ENCODE data around the gene SLA2. TPM values are rescaled to one million over a fixed set of nuclear protein-coding genes. Genes with fewer than 3 reads are reported as not detected.

Gene SLA2
- total RNA-seq, 4 donors from 2014 or later = 0.13 to 0.50 (median 0.28) TPM

DNA sequence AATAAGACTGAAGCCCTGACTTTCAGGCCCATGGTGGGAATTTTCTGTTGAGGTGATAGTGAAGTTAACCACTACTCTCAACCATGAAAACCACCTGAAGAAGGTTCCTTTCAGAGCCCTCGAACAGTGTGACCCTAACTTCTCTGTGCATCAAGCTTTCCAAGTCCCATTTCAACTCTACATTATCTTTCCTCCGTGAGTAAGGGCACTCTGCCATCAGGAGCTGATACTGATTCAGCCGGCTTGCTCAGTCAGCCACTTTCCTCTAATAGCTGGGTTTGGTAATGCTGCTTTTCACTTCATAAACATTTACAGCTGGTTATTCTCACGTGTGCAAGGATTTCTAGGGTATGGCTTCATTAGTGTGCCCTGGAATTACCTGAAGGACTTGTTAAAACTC lies 10.7 kb upstream of the SLA2 start:
- H3K27me3 ChIP-seq = no peaks in the 10 kb centered on the region
- no peaks in the 10 kb centered on the region for H3K9me3 ChIP-seq
- TF ChIP-seq POLR2A (IDR thresholded peaks at IDR 0.05) = no peak
- TF ChIP-seq, protein P1, sequence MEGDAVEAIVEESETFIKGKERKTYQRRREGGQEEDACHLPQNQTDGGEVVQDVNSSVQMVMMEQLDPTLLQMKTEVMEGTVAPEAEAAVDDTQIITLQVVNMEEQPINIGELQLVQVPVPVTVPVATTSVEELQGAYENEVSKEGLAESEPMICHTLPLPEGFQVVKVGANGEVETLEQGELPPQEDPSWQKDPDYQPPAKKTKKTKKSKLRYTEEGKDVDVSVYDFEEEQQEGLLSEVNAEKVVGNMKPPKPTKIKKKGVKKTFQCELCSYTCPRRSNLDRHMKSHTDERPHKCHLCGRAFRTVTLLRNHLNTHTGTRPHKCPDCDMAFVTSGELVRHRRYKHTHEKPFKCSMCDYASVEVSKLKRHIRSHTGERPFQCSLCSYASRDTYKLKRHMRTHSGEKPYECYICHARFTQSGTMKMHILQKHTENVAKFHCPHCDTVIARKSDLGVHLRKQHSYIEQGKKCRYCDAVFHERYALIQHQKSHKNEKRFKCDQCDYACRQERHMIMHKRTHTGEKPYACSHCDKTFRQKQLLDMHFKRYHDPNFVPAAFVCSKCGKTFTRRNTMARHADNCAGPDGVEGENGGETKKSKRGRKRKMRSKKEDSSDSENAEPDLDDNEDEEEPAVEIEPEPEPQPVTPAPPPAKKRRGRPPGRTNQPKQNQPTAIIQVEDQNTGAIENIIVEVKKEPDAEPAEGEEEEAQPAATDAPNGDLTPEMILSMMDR (IDR thresholded peaks at IDR 0.05) = no peak
- intact Hi-C loops (cut with DNase I) = no loop called here
- DNase-seq = no peak
- H3K4me1 ChIP-seq = peaks cover 0 to 6% of the 10 kb centered on the region in 2 donors
- no peak overlapping the region for H3K27ac ChIP-seq
- WGBS, 2 donors = 85 to 90% methylated on average over 4 of the region's 4 CpGs
- peaks cover 0 to 8% of the 10 kb centered on the region in 2 donors for H3K36me3 ChIP-seq
- H3K4me3 ChIP-seq (replicated peaks in 1 of 3) = no peak overlapping the region

DNA sequence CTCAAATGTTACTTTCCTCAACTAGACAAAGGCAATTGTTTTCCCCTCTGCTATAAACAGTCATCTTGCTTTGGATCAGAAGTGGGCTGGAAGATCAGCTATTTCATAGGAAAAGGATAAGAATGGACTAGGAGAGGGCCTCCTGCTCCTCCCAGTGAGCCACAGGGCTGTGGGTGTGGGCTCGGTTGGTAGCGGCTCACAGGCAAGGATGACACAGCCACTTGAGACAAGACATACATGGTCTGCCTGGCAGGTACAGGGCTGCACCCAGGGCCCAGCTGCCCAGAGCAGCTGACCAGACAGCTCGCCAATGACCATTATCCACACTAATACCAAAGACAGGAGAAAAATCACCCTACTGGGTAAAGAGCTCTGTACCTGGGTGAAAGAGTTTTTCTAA lies 9.0 kb upstream of the SLA2 start:
- intact Hi-C loops (cut with DNase I) = no loop called here
- TF ChIP-seq POLR2A (IDR thresholded peaks at IDR 0.05) = no peak
- TF ChIP-seq, protein P1 (IDR thresholded peaks at IDR 0.05) = no peak
- H3K4me3 ChIP-seq (replicated peaks in 1 of 3) = no peak overlapping the region
- H3K27ac ChIP-seq = no peak overlapping the region
- 92% methylated on average over 3 of the region's 3 CpGs for WGBS, 2 donors
- peaks cover 0 to 8% of the 10 kb centered on the region in 2 donors for H3K36me3 ChIP-seq
- no peaks in the 10 kb centered on the region for H3K9me3 ChIP-seq
- H3K4me1 ChIP-seq = peaks cover 0 to 6% of the 10 kb centered on the region in 2 donors
- H3K27me3 ChIP-seq = no peaks in the 10 kb centered on the region
- DNase-seq = no peak

DNA sequence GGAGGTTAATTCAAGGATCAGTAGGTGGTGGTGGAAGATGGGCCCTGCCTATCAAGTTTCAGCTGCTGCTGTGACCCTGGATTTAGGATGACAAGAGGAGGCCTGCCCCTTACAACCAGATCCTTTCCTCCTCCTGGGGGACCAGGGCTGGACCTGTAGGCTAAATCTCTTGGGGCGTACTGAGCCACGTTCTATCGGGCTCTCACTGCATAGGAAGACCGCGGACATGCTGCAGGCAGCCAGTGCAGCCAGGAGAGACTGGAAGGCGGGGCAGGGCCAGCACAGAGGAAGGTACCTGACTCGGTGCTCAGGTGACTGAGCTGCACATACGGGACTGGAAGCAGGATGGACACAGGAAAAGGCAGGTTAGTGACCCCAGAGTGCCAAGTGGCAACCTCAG lies 8.5 kb upstream of the SLA2 start:
- no peak overlapping the region for H3K4me3 ChIP-seq (replicated peaks in 1 of 3)
- no peaks in the 10 kb centered on the region for H3K27me3 ChIP-seq
- TF ChIP-seq, protein P1 (IDR thresholded peaks at IDR 0.05) = no peak
- TF ChIP-seq POLR2A (IDR thresholded peaks at IDR 0.05) = no peak
- peaks cover 0 to 6% of the 10 kb centered on the region in 2 donors for H3K4me1 ChIP-seq
- WGBS, 2 donors = 92 to 95% methylated on average over 8 of the region's 8 CpGs
- H3K9me3 ChIP-seq = no peaks in the 10 kb centered on the region
- H3K27ac ChIP-seq = no peak overlapping the region
- intact Hi-C loops (cut with DNase I) = no loop called here
- no peak for DNase-seq
- peaks cover 0 to 8% of the 10 kb centered on the region in 2 donors for H3K36me3 ChIP-seq

DNA sequence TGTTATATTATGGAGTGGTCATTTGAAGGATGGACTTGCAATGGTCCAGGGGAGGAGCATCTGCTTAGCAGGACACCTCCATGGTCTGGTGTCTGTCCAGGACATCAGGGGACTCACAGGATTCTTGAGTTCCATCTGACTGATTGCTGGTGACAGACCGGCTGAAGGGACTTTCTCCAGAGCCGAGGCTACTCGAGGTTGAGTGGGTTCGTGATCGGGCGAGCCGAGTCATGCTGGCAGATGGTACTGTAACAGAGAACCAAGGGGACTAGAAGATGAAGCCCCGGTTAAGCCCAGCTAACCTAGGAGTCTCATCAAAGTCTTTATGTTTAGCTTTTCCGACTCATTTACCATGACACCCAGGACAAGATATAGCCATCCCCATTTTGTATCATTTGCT lies 7.5 kb upstream of the SLA2 start:
- Histone ChIP-seq H3K4me1 (peaks cover 0 to 6% of the 10 kb centered on the region in 2 donors), H3K27ac (no peak overlapping the region), H3K9me3 (no peaks in the 10 kb centered on the region), H3K36me3 (peaks cover 0 to 8% of the 10 kb centered on the region in 2 donors), H3K27me3 (no peaks in the 10 kb centered on the region), H3K4me3 (replicated peaks in 1 of 3) (no peak overlapping the region)
- DNase-seq = peak; percentile 56 to 74
- no peak for TF ChIP-seq POLR2A (IDR thresholded peaks at IDR 0.05)
- TF ChIP-seq, protein P1 (IDR thresholded peaks at IDR 0.05) = no peak
- 37 to 60% methylated on average over 9 of the region's 9 CpGs for WGBS, 2 donors
- intact Hi-C loops (cut with DNase I) = no loop called here

GRCh38 chr20:36647196-36648121 lies 1.5 kb upstream of the SLA2 start:
- Histone ChIP-seq H3K4me3 (replicated peaks in 1 of 3) (no peak overlapping the region), H3K27me3 (no peaks in the 10 kb centered on the region), H3K9me3 (no peaks in the 10 kb centered on the region), H3K4me1 (no peaks in the 10 kb centered on the region), H3K36me3 (no peaks in the 10 kb centered on the region), H3K27ac (no peak overlapping the region)
- DNase-seq = no peak
- intact Hi-C loops (cut with DNase I) = no loop called here
- TF ChIP-seq POLR2A (IDR thresholded peaks at IDR 0.05) = no peak
- TF ChIP-seq, protein P1 (IDR thresholded peaks at IDR 0.05) = no peak
- 62 to 70% methylated on average over 7 to 8 of the region's 8 CpGs for WGBS, 2 donors
